IgD-negative memory B cell (primary cell): ENCODE measurements around the gene NINJ2. TPM values are rescaled to one million over a fixed set of nuclear protein-coding genes. Genes with fewer than 3 reads are reported as not detected.

Source experiments
- polyA plus RNA-seq: library from polyadenylated mRNA; unstranded; fragments of 300-500 nt; fragmentation: Illumina TruSeq; gene quantifications from one replicate; pipeline ENCODE4 v1.2.3, GENCODE V29; 2021

Gene NINJ2
- polyA plus RNA-seq, 1 donor from 2014 or later = 15.8 TPM

Other genes starting within 250 kb of the NINJ2 start
- 0.89 TPM for gene B4GALNT3, start 203.5 kb downstream of the NINJ2 start, polyA plus RNA-seq
- gene WNK1, start 89.1 kb upstream of the NINJ2 start, polyA plus RNA-seq = 47.0 TPM